ENCODE data around the gene NCBP3.

Gene NCBP3

DNA sequence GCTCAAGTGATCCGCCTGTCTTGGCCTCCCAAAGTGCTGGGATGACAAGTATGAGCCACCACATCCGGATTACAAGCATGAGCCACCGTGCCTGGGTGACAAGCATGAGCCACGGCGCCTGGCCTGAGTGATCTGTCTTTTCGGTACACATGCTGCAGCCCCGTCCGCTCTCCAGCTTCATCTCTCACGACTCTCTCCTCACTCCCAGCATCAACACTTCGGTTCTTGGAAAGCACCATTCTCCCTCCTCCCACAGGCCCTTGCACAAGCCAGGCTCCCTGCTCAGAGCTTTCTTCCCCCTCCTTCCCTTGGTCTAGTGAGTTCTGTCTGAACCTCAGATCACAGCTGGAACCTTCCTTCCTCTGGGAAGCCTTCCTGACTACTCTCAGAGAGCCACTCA, 6.5 kb upstream of the NCBP3 start:
- Histone ChIP-seq H3K4me1 (ENCODE audit: control insufficient read depth in 1 of 2, insufficient read depth in 1 of 2, low read depth in 1 of 2, low read length in 1 of 2) (no peaks in the 10 kb centered on the region), H3K9me3 (no peaks in the 10 kb centered on the region), H3K27me3 (no peaks in the 10 kb centered on the region), H3K4me3 (ENCODE audit: low read depth in 1 of 2, low read length in 1 of 2) (no peak overlapping the region), H3K27ac (no peak overlapping the region), H3K36me3 (no peaks in the 10 kb centered on the region)
- TF ChIP-seq, protein P1, sequence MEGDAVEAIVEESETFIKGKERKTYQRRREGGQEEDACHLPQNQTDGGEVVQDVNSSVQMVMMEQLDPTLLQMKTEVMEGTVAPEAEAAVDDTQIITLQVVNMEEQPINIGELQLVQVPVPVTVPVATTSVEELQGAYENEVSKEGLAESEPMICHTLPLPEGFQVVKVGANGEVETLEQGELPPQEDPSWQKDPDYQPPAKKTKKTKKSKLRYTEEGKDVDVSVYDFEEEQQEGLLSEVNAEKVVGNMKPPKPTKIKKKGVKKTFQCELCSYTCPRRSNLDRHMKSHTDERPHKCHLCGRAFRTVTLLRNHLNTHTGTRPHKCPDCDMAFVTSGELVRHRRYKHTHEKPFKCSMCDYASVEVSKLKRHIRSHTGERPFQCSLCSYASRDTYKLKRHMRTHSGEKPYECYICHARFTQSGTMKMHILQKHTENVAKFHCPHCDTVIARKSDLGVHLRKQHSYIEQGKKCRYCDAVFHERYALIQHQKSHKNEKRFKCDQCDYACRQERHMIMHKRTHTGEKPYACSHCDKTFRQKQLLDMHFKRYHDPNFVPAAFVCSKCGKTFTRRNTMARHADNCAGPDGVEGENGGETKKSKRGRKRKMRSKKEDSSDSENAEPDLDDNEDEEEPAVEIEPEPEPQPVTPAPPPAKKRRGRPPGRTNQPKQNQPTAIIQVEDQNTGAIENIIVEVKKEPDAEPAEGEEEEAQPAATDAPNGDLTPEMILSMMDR (IDR thresholded peaks at IDR 0.05) = no peak

- H3K27me3 ChIP-seq = no peaks in the 10 kb centered on the region
- no peak overlapping the region for H3K4me3 ChIP-seq (ENCODE audit: low read depth in 1 of 2, low read length in 1 of 2)
- TF ChIP-seq, protein P1 (IDR thresholded peaks at IDR 0.05) = no peak
- H3K9me3 ChIP-seq = no peaks in the 10 kb centered on the region
- H3K27ac ChIP-seq = no peak overlapping the region
- no peaks in the 10 kb centered on the region for H3K36me3 ChIP-seq
- H3K4me1 ChIP-seq (ENCODE audit: control insufficient read depth in 1 of 2, insufficient read depth in 1 of 2, low read depth in 1 of 2, low read length in 1 of 2) = peaks cover 0 to under 1% of the 10 kb centered on the region in 2 experiments
Measured at GRCh38 chr17:3851461-3852100, 5.5 kb upstream of the NCBP3 start.

GRCh38 chr17:3848229-3848835, 2.3 kb upstream of the NCBP3 start:
- Histone ChIP-seq H3K27me3 (no peaks in the 10 kb centered on the region), H3K27ac (no peak overlapping the region), H3K9me3 (no peaks in the 10 kb centered on the region), H3K36me3 (no peaks in the 10 kb centered on the region), H3K4me1 (ENCODE audit: control insufficient read depth in 1 of 2, insufficient read depth in 1 of 2, low read depth in 1 of 2, low read length in 1 of 2) (peaks cover 25% of the 10 kb centered on the region in 2 experiments), H3K4me3 (ENCODE audit: low read depth in 1 of 2, low read length in 1 of 2) (no peak overlapping the region)
- TF ChIP-seq, protein P1 (IDR thresholded peaks at IDR 0.05) = no peak

DNA sequence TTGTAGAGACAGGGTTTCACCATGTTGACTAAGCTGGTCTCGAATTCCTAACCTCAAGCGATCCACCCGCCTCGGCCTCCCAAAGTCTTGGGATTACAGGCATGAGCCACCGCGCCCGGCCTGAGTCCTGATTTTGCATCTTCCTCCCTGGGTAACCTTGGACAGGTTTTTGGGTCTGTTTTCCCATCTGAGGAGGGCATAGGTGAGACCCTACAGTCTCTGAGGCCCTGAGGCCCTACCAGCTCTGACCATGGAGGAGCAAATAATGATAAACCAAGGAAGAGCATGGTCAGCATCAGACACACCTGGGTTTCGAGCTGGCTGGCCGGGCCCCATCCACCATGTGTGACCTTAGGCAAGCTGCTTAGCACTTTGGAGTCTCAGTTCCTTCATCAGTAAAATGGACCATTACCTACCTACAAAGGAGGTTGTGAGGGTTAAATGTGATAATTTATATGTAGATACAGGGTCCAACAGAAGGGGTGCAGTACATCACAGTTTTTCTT, 1.2 kb upstream of the NCBP3 start:
- Histone ChIP-seq H3K27ac (no peak overlapping the region), H3K9me3 (no peaks in the 10 kb centered on the region), H3K4me1 (ENCODE audit: control insufficient read depth in 1 of 2, insufficient read depth in 1 of 2, low read depth in 1 of 2, low read length in 1 of 2) (peaks cover 25 to 27% of the 10 kb centered on the region in 2 experiments), H3K27me3 (no peaks in the 10 kb centered on the region), H3K36me3 (peaks cover 6% of the 10 kb centered on the region), H3K4me3 (ENCODE audit: low read depth in 1 of 2, low read length in 1 of 2) (no peak overlapping the region)
- TF ChIP-seq, protein P1 (IDR thresholded peaks at IDR 0.05) = no peak

DNA sequence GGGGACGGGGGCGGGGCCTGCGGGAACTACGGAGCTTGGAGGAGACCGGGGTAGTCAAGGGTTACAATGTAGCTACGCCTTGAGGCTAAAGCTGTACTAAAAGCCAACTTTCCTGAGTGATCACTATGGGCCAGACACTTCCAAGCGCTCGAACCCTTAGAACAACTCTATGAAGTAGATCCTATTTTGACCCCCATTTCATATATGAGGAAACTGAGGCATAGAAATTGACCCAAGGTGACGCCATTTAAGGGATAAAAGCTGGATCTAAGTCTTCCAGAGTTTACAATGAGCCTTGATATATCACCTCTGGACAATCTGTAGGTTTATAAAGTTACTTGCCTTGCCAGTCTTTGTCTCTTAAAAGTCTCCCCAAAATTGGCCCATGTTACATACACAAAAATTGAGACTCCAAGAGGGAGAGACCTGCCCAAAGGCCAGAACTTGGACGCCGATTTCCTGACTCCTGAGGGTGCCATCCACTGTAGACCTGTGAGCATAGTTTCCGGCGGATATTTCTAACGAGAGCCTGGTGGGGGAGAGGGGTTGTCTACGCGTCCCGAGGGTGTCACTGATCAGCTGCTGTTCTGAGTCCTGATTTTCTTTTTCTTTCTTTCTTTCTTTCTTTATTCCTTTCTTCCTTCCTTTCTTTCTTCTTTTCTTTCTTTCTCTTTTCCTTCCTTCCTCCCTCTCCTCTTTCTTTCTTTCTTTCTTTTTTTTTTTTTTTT, 555 bp upstream of the NCBP3 start:
- TF ChIP-seq, protein P1 (IDR thresholded peaks at IDR 0.05) = no peak
- H3K4me1 ChIP-seq (ENCODE audit: control insufficient read depth in 1 of 2, insufficient read depth in 1 of 2, low read depth in 1 of 2, low read length in 1 of 2) = peaks cover 25 to 30% of the 10 kb centered on the region in 2 experiments
- peaks cover 10% of the 10 kb centered on the region for H3K36me3 ChIP-seq
- H3K27ac ChIP-seq = peak overlapping the region; percentile 82
- H3K27me3 ChIP-seq = no peaks in the 10 kb centered on the region
- peak overlapping the region; percentile 80 to 97 for H3K4me3 ChIP-seq (ENCODE audit: low read depth in 1 of 2, low read length in 1 of 2)
- no peaks in the 10 kb centered on the region for H3K9me3 ChIP-seq
